GM15510 (cell line): Measurements from ENCODE around the gene ENOX1.

Experiments
- POLR2A ChIP-seq: IDR thresholded peaks from 3 replicates; pipeline ENCODE4 v1.6.1; 2011; ENCODE audit warnings: borderline replicate concordance; ENCODE audit not compliant: insufficient read length; ENCODE audit errors: extremely low read depth

Gene ENOX1

DNA sequence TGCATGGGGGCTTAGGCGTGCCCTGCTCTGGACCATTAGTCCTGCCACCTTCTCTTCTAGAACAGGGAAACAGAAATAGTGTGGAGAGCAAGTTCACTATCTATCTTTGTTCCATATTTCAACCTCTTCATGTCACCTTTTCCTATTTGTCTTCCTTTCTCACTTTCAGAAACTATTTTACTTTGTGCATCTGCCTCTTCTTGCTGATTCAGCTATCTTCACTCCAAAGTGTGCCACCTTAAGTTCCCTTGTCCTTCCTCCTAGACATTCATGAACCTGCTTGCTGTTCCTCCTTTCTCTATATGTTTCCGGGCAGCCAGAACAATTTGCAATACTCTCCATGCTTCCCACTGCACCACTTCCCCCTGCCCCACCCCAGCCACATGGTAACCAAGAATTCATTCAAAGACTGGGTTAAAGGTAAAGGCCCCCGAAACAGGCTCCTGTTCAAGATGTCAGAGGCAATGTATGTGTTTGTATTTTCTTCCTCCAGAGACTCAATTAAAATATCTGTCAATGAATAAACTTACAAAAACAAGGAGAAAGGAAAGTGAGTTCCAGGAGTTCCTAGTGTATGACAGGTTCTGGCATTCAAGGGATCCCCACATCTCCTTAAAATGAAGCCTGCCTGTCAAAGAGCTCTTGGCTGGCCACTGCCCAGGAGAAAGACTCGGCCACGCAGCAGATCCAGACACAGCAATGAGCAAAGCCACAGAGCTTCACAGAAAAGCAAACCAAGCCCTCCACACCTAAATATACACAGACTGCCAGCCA, 495.3 kb downstream of the ENOX1 start:
- no peak for TF ChIP-seq POLR2A

DNA sequence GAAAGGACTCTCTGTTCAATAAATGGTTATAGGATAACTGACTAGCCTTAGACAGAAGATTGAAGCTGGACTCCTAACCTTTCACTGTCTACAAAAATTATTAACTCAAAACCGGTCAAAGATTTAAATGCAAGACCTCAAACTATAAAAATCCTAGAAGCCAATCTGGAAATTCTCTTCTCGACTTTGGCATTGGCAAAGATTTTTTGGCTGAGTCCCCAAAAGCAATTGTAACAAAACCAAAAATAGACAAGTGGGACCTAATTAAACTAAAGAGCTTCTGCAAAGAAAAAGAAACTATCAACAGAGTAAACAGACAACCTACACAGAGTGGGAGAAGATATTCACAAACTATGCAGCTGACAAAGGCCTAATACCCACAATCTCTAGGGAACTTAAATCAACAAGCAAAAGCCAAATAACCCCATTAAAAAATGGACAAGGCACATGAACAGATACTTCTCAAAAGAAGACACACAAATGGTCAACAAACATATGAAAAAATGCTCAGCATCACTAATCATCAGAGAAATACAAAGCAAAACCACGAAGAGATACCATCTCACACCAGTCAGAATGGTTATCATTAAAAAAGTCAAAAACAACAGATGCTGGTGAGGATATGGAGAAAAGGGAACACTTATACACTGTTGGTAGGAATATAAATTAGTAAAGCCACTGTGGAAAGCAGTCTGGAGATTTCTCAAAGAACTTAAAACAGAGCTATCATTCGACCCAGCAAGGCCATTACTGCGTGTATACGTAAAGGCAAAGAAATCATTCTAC, 497.1 kb downstream of the ENOX1 start:
- no peak for TF ChIP-seq POLR2A

DNA sequence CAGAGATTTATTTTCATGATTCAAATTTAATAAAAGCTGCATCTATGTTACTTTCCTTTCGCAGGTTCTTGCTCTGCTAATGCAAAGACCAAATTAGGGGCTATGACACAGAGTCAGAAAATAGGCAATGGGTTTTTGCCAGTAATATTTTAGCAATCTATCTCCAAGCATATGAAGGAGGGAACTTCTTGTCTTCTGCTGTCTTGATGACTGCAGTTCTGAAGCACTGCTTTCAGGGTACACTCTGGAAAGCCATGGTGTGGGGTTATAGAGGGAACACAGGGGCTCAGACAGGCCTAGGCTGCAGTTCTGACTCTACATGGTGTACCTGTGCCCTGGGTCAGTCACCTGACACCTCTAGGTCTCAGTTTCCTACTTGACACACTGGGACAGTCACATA, 500.0 kb downstream of the ENOX1 start:
- no peak for TF ChIP-seq POLR2A

DNA sequence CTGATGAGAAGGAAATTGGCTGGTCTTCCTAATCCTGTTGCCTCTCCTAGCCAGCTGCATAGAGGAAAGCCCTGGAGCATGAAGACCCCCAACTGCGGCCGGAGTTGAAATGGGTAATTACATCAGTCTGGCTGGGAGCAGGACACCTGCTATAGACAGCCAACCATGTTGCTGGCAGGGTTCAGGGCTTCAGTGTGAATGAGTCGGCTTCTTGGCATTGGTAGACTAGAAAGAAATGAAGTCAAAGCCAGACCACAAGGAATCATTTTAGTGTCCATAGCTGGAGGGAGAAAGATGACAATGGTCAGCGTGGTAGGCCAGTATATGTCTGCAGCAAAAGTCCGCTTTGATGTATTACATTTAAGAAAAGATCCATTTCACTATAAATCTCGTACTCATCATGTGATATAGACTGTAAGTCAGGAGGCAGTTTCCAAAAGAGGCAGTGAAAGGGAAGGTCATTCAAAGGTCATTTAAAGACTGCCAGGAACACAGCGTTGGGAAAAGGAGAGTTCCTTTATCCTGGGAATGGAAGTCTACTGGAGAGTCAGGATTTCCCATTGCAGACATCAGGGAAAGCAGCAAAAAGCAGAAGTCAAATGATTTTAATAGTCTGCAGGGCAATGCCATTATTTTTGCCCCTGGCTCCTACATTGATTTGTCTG, 500.7 kb downstream of the ENOX1 start:
- TF ChIP-seq POLR2A, result no peak

DNA sequence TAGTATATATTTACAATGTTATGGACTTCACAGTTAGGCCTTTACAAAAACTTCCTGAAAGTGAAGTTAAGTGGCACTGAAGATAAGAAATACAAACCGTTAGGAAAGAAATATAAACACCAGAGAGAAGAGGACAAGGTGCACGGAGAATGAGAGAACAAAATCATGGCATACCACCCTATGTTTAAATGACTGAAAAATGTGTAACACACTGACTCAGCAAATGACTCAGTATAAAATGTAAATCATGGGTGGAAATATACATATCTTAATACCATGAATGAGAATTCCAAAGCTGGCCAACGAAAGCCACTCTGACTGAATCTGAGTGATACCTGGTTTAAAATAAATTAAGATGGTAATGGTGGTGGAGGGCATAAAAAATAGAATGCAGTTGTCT, 502.6 kb downstream of the ENOX1 start:
- no peak for TF ChIP-seq POLR2A

DNA sequence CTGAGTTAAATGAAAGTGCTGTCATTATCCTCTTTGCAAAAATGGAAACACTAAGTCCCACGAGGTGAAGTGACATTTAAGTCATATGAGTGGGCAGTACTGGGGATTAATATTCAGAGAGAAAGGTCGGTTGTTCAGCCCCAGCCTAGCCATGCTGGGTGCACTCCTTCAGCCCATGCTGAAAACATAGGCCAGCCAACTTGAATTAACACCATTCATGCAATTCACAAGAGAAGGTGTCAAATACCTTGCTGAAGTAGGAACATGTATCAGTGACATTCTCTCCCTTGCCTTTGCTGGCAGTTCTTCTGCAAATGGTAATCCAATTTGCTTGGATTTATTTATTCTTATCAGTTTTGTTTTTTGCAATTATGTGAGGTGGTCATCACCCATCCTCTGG, 507.1 kb downstream of the ENOX1 start:
- TF ChIP-seq POLR2A, result no peak

DNA sequence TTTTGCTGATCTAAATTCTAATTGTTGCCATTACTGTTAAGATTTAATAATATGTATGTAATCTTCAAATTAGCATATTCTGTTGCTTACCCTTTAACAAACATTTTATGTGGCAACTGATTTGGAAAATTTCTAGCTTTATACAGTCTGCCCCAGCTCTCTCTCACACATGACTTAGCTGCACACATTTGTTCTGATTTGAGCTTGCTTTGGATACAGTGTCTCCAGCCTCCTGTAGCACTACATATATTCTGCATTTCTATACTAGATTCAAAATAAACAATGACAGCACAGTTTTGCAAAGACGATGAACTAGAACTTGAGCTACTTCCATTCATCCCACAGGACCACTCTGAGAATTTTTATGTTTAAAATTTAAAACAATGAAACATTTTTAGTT, 508.6 kb downstream of the ENOX1 start:
- no peak for TF ChIP-seq POLR2A

DNA sequence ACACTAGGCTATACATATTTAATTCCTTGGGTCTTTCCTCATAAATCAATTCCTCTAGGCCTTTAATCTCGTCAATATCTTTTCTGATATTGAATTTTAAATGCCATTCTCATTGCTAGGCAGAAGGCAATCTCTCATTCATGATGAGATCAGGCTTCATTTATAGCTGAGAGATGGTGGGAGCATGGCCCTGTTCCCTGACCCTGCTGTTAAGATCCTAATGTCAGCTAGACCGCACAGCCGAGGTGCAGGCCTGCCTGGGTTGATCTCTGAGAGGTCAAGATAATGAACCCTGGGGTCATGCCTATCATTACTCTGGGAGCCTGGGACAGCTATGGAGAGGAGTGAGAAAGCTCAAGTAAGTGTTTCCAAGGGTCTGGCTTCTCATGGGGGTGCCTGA, 509.6 kb downstream of the ENOX1 start:
- TF ChIP-seq POLR2A, result no peak

DNA sequence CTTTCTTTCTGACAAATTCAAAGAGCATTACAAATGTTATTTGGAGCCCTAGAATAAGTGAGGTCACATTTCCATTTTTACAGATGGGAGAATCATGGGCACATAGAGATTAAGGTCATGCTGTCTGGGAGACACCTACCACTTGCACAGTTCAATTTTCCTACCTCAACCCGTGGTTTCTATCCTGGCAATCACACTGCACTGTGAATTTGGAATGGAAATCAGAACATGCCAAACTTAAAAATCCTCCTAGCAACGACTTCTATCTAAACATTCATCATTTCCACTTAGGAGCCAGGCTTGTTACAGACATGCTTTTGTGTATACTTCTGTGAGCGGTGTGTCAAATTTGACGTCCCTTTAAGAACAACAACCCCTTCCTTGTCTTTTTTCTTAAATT, 511.9 kb downstream of the ENOX1 start:
- no peak for TF ChIP-seq POLR2A

DNA sequence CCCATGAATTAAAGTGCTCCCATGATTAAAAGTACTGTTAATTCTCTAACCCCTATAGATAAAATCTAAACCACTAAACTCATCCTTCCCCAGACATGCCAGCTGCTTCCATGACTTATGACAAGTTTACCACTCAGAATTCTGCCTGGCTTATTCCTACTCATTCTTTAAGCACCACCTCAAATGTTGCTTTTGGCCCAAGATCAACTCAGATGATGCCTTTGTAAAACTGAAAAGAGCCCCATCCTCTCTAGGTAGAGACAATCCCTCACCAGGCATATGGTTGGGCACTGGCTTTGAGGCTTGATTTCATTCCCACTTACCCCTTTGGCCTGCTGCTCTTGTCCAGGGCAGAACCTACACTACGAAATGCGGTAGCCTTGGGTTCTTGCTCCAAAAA, 513.4 kb downstream of the ENOX1 start:
- no peak for TF ChIP-seq POLR2A

DNA sequence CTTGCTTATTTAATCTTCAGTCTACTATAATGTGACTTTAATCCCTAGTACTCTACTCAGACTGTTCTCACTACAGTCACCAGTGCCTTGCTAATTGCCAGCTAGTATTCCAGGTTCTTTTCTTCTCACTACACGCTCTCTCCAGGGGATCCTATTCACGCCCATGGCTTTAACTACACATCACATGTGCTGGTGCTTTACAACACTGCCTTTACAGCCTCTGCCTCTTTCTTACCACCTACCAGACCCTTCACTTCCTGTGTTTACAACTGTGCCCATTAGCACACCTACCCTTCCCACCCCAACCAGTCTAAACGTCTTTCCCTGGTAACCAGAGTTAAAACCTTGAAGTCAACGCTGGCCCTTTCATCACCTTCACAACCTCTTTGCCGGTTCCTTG, 513.9 kb downstream of the ENOX1 start:
- TF ChIP-seq POLR2A, result no peak

DNA sequence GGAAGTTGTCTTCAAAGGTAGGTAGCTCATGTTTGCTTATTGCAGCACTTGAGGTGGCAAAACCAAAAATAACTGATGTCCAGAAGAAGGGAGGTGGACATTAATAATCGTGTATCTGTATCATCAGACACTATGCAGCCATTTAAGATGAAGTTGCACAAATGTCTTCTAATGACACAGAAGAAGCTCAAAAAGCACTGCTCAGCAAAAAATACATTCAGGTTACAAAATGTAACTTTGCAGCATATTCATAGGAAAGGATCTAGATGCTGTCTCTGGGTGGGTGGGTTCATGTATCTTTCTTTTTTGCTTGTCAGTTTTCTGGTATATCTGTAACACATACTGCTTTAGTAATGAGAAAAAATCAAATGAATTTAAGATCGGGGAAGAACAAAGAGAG, 515.6 kb downstream of the ENOX1 start:
- TF ChIP-seq POLR2A, result no peak

DNA sequence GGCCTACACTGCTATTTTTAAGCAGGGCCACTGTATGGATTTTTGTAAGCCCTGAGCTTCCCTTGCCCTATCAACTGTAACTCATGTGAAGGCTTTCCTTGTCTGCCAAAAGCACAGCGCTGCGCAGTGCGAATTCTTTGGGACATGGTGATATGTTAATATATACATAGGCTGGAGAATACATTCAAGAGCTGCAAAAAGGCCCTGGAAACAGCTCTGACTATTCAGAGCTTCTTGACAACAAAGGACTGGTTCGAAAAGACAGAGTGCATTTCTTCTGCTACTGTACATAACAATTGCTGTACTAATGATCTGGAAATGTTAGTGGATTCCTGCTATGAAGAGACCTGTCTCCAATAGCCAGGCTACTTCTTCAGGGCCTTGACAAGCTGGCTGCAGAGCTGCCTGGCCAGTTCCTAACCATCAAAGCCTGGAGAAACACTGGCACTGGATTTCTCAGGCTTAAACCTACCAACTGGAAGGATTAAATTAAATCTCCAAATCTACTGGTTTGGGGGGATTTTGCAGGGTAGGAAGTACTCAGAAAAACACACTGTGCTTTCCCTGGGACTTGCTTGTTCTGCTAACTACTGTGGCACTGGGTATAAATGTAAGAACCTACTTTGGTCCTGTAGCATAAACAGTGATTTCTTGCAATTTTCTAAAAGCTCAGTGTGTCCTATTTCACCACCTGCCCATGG, 516.5 kb downstream of the ENOX1 start:
- no peak for TF ChIP-seq POLR2A

DNA sequence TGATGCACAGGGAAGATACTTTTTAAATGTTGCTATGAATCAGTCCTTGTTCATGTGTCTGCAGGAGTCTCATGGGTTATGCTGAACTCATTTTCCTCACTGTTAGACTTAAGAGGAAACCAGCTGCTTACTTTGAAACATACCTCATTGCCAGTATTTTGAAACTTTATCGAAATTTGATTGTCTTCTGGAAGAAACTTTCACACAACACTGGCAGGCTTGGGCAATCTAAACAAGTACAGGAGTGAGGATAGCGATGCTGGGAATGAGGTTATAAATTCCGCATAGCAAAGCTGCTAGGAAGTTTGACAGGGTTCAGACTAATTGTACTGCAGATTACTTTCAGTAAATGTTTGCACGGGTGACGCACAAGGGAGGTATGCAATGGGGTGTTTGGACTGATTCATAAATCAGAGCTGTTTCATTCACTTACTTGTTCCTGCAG, 517.7 kb downstream of the ENOX1 start:
- no peak for TF ChIP-seq POLR2A

DNA sequence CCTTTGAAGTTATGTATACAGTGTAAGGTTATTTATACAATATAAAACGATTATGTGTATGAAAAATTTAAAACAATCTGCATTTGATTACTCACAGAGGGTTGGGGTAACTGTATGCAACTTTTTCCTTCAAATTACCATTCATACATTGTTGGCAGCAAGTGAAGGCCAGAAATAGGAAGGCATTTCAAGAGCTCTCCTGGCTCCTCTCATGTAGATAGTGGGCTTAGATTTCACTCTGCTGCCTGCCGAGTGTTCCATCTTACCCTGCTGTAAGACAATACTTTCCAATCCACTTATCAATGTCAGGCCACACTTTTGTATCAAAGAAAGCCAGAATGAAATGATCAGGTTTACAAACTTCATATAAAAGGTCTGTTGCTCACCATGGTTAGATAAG, 518.1 kb downstream of the ENOX1 start:
- TF ChIP-seq POLR2A, result no peak

DNA sequence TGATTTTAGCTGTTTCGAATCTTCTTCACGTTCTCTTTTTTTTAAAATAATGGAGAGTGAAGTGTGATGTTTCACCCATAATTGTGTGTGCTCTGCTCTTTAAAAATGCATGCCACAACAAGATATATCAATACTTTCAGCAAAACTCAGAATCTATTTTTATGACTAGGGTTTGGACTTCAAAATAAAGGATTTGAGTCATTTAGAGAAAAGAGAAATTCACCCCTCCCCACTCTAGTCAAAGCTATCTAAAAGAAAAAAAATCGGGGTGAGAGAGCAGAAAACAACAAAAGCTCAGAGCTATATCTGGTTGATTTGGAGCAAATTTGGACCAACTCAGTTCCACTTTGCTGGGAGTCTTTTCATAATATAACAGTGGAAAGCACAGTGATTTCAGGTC, 518.9 kb downstream of the ENOX1 start:
- no peak for TF ChIP-seq POLR2A
